Esophagus squamous epithelium (tissue), 4 donors: ENCODE measurements around the gene PSMD5.

Experiments
- POLR2A ChIP-seq, 4 donors: fragments of 450-650 bp; IDR thresholded peaks; one replicate each; pipeline ENCODE4 v1.6.1; 2017; ENCODE audit warnings: antibody characterized with exemption in 4 of 4, mild to moderate bottlenecking in 4 of 4, moderate library complexity in 3 of 4
- TF ChIP-seq, protein P1 (sequence below), 6 experiments: fragments of 450-650 bp in 4 of 6; fragments of 200-600 bp in 2 of 6; sonication (generic) in 2 of 6; IDR thresholded peaks; one replicate each; pipeline ENCODE4 v1.5.1; 2016 to 2019; ENCODE audit warnings: antibody characterized with exemption in 6 of 6, mild to moderate bottlenecking in 4 of 6, moderate library complexity in 4 of 6

DNA sequence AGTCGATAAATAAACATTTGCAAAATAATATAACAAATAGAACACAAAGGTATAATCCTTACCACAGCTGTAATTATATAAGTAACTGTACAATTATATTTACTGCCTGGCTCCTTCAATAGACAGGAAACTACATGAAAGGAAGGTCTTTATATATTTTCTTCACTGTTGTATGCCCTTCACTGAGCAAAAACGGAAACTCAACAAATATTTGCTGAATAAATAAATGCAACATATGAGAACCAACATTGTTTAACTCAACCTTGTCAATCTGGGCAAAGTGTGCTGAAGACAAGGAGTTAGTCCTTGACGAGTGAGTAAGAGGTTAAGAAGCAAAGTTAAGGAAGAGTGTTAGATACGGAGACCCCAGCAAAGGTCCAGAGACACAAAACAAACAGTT lies 22.6 kb downstream of the PSMD5 start:
- TF ChIP-seq, protein P1, sequence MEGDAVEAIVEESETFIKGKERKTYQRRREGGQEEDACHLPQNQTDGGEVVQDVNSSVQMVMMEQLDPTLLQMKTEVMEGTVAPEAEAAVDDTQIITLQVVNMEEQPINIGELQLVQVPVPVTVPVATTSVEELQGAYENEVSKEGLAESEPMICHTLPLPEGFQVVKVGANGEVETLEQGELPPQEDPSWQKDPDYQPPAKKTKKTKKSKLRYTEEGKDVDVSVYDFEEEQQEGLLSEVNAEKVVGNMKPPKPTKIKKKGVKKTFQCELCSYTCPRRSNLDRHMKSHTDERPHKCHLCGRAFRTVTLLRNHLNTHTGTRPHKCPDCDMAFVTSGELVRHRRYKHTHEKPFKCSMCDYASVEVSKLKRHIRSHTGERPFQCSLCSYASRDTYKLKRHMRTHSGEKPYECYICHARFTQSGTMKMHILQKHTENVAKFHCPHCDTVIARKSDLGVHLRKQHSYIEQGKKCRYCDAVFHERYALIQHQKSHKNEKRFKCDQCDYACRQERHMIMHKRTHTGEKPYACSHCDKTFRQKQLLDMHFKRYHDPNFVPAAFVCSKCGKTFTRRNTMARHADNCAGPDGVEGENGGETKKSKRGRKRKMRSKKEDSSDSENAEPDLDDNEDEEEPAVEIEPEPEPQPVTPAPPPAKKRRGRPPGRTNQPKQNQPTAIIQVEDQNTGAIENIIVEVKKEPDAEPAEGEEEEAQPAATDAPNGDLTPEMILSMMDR (IDR thresholded peaks at IDR 0.05) = no peak
- TF ChIP-seq POLR2A (IDR thresholded peaks at IDR 0.05) = no peak
